ENCODE measurements around the gene PTPRQ. TPM values are rescaled to one million over a fixed set of nuclear protein-coding genes. Genes with fewer than 3 reads are reported as not detected.

PTPRQ gene
- total RNA-seq, 1 donor = 5.4 TPM

- Histone ChIP-seq H3K4me2 (ENCODE audit: insufficient read depth, low read length) (peak overlapping the region; percentile 80), H3K4me3 (ENCODE audit: insufficient read depth, low read length) (peak overlapping the region; percentile 57), H3K27me3 (ENCODE audit: insufficient read depth, low read length) (peaks cover 2% of the 10 kb centered on the region), H3K79me2 (ENCODE audit: insufficient read depth, low read length) (no peaks in the 10 kb centered on the region), H3K27ac (ENCODE audit: low read depth, low read length) (no peak overlapping the region), H3K9me3 (ENCODE audit: low read depth, low read length) (no peaks in the 10 kb centered on the region), H3K4me1 (ENCODE audit: insufficient read depth, low read length) (peaks cover 3% of the 10 kb centered on the region), H3K36me3 (ENCODE audit: insufficient read depth, low read length) (no peaks in the 10 kb centered on the region), H4K20me1 (ENCODE audit: insufficient read depth, low read length) (no peaks in the 10 kb centered on the region), H2AFZ (ENCODE audit: low read length) (peak overlapping the region; percentile 94)
- DNase-seq (ENCODE audit: insufficient read length, low spot score, missing footprints) = no peak
- no peak for TF ChIP-seq CTCF (IDR thresholded peaks at IDR 0.05; ENCODE audit: extremely low read depth, low read depth, low read length)
These were observed 264.9 kb downstream of the PTPRQ start for GRCh38 chr12:80708975-80709328.

- Histone ChIP-seq H3K36me3 (ENCODE audit: insufficient read depth, low read length) (no peaks in the 10 kb centered on the region), H3K4me1 (ENCODE audit: insufficient read depth, low read length) (peaks cover 6% of the 10 kb centered on the region), H3K4me2 (ENCODE audit: insufficient read depth, low read length) (peak overlapping the region; percentile 7), H3K4me3 (ENCODE audit: insufficient read depth, low read length) (no peak overlapping the region), H3K9me3 (ENCODE audit: low read depth, low read length) (no peaks in the 10 kb centered on the region), H3K79me2 (ENCODE audit: insufficient read depth, low read length) (no peaks in the 10 kb centered on the region), H3K27ac (ENCODE audit: low read depth, low read length) (no peak overlapping the region), H2AFZ (ENCODE audit: low read length) (no peak overlapping the region), H4K20me1 (ENCODE audit: insufficient read depth, low read length) (no peaks in the 10 kb centered on the region), H3K27me3 (ENCODE audit: insufficient read depth, low read length) (peaks cover 10% of the 10 kb centered on the region)
- DNase-seq (ENCODE audit: insufficient read length, low spot score, missing footprints) = no peak
- peak; percentile 57 for TF ChIP-seq CTCF (IDR thresholded peaks at IDR 0.05; ENCODE audit: extremely low read depth, low read depth, low read length)
These were observed 266.0 kb downstream of the PTPRQ start for GRCh38 chr12:80709811-80710726.

- H2AFZ ChIP-seq (ENCODE audit: low read length) = no peak overlapping the region
These were observed 266.9 kb downstream of the PTPRQ start for GRCh38 chr12:80710727-80711449.

More at GRCh38 chr12:80710727-80711449, 266.9 kb downstream of the PTPRQ start:
- H3K4me1 ChIP-seq (ENCODE audit: insufficient read depth, low read length) = peaks cover 6% of the 10 kb centered on the region
- H3K79me2 ChIP-seq (ENCODE audit: insufficient read depth, low read length) = no peaks in the 10 kb centered on the region
- no peaks in the 10 kb centered on the region for H3K9me3 ChIP-seq (ENCODE audit: low read depth, low read length)
- H3K4me3 ChIP-seq (ENCODE audit: insufficient read depth, low read length) = no peak overlapping the region
- DNase-seq (ENCODE audit: insufficient read length, low spot score, missing footprints) = no peak
- no peaks in the 10 kb centered on the region for H4K20me1 ChIP-seq (ENCODE audit: insufficient read depth, low read length)
- H3K4me2 ChIP-seq (ENCODE audit: insufficient read depth, low read length) = peak overlapping the region; percentile 7
- H3K36me3 ChIP-seq (ENCODE audit: insufficient read depth, low read length) = no peaks in the 10 kb centered on the region
- no peak overlapping the region for H3K27ac ChIP-seq (ENCODE audit: low read depth, low read length)
- no peak for TF ChIP-seq CTCF (IDR thresholded peaks at IDR 0.05; ENCODE audit: extremely low read depth, low read depth, low read length)
- peaks cover 19% of the 10 kb centered on the region for H3K27me3 ChIP-seq (ENCODE audit: insufficient read depth, low read length)
